GM23338 (cell line): ENCODE results near the gene ZNF853. TPM values are rescaled to one million over a fixed set of nuclear protein-coding genes. Genes with fewer than 3 reads are reported as not detected.

Source experiments
- ATAC-seq: fragments of 200-7000 bp; cut with Tn5 transposase; 3 replicates; pipeline ENCODE4 v1.9.1; 2020
- DNase-seq: peaks from one replicate; pipeline ENCODE4 v3.0.0-alpha.2; 2015; ENCODE audit warnings: low spot score
- H2AFZ ChIP-seq: fragments of 200-600 bp; sonication (generic); 2 replicates; pipeline ENCODE4 v1.8.0; 2016; ENCODE audit warnings: antibody characterized with exemption, mild to moderate bottlenecking, moderate library complexity
- H3F3A ChIP-seq: fragments of 200-600 bp; sonication (generic); replicated peaks from 2 replicates; pipeline ENCODE4 v1.8.0; 2017; ENCODE audit warnings: antibody characterized with exemption, mixed run types, low read depth
- H3K27ac ChIP-seq: fragments of 200-600 bp; sonication (generic); 2 replicates; pipeline ENCODE4 v1.6.1; 2016; ENCODE audit warnings: low read depth
- H3K27me3 ChIP-seq: fragments of 200-600 bp; sonication (generic); 2 replicates; pipeline ENCODE4 v1.8.0; 2016; ENCODE audit warnings: mild to moderate bottlenecking, mixed run types, moderate library complexity; ENCODE audit not compliant: insufficient read depth
- H3K36me3 ChIP-seq: fragments of 200-600 bp; sonication (generic); 2 replicates; pipeline ENCODE4 v1.8.0; 2016; ENCODE audit warnings: mild to moderate bottlenecking; ENCODE audit not compliant: insufficient read depth
- H3K4me1 ChIP-seq: fragments of 200-600 bp; sonication (generic); 2 replicates; pipeline ENCODE4 v1.8.0; 2016; ENCODE audit warnings: mild to moderate bottlenecking, moderate library complexity; ENCODE audit not compliant: insufficient read depth
- H3K4me2 ChIP-seq: fragments of 200-600 bp; sonication (generic); 2 replicates; pipeline ENCODE4 v1.7.1; 2017; ENCODE audit warnings: mixed run types
- H3K4me3 ChIP-seq: fragments of 200-600 bp; sonication (generic); 2 replicates; pipeline ENCODE4 v1.6.1; 2016; ENCODE audit warnings: mixed run types
- H3K79me2 ChIP-seq: fragments of 200-600 bp; sonication (generic); replicated peaks from 2 replicates; pipeline ENCODE4 v1.8.0; 2017; ENCODE audit warnings: mild to moderate bottlenecking; ENCODE audit not compliant: insufficient read depth
- H3K9me2 ChIP-seq: fragments of 200-600 bp; sonication (generic); 2 replicates; pipeline ENCODE4 v1.8.0; 2017; ENCODE audit not compliant: insufficient read depth
- H4K20me1 ChIP-seq: fragments of 200-600 bp; sonication (generic); replicated peaks from 2 replicates; pipeline ENCODE4 v1.8.0; 2017; ENCODE audit warnings: mild to moderate bottlenecking; ENCODE audit not compliant: insufficient read depth
- H3K27ac Mint-ChIP-seq: 2 replicates; pipeline ENCODE4 v1.8.0; 2020; ENCODE audit warnings: inconsistent platforms, mild to moderate bottlenecking, moderate library complexity, mixed read lengths
- H3K27me3 Mint-ChIP-seq: 3 replicates; pipeline ENCODE4 v1.8.0; 2022; ENCODE audit warnings: low read depth, mild to moderate bottlenecking, moderate library complexity, mixed read lengths, inconsistent platforms; ENCODE audit not compliant: insufficient read depth, poor library complexity
- H3K36me3 Mint-ChIP-seq: 3 replicates; pipeline ENCODE4 v1.8.0; 2021; ENCODE audit warnings: low read depth, mild to moderate bottlenecking, inconsistent platforms, moderate library complexity, mixed read lengths
- H3K4me1 Mint-ChIP-seq: 3 replicates; pipeline ENCODE4 v1.8.0; 2020; ENCODE audit warnings: mild to moderate bottlenecking, inconsistent platforms, mixed read lengths
- H3K4me3 Mint-ChIP-seq: 3 replicates; pipeline ENCODE4 v1.8.0; 2021; ENCODE audit warnings: moderate library complexity, mild to moderate bottlenecking, inconsistent platforms, mixed read lengths
- H3K9me3 Mint-ChIP-seq: 3 replicates; pipeline ENCODE4 v1.8.0; 2020; ENCODE audit warnings: moderate library complexity, mild to moderate bottlenecking, inconsistent platforms, mixed read lengths
- CREB1 ChIP-seq: fragments of 250-450 bp; sonication (Bioruptor Pico); IDR thresholded peaks from 2 replicates; pipeline ENCODE4 v1.5.0; 2020; ENCODE audit warnings: low read depth, mild to moderate bottlenecking, moderate library complexity
- EZH2phosphoT487 ChIP-seq: fragments of 200-600 bp; sonication (generic); IDR thresholded peaks from one replicate; pipeline ENCODE4 v1.8.1; 2018; ENCODE audit warnings: antibody characterized with exemption; ENCODE audit not compliant: unreplicated experiment
- ZNF331 ChIP-seq: fragments of 250-450 bp; sonication (Bioruptor Pico); IDR thresholded peaks from 2 replicates; pipeline ENCODE4 v1.5.0; 2020; ENCODE audit warnings: low read depth, mild to moderate bottlenecking, moderate library complexity
- polyA plus RNA-seq: library from polyadenylated mRNA; unstranded; fragments of >200 nt; fragmentation: Nextera tagmentation; extraction: Ambion mirVana; gene quantifications from 2 replicates; pipeline ENCODE4 v1.2.1, GENCODE V29; 2016
- total RNA-seq: library from RNA; depleted of rRNA; stranded (reverse); fragments of >200 nt; shearing (Covaris generic); gene quantifications from 2 replicates; pipeline ENCODE4 v1.2.3, GENCODE V29; 2014
- TF ChIP-seq, protein P1 (sequence below): fragments of 250-450 bp; sonication (Bioruptor Pico); IDR thresholded peaks from 2 replicates; pipeline ENCODE4 v1.5.0; 2020; ENCODE audit warnings: mild to moderate bottlenecking, moderate library complexity
- TF ChIP-seq, protein P2 (sequence below), 2 experiments: fragments of 200-600 bp in 1 of 2; sonication (generic) in 1 of 2; conservative IDR thresholded peaks; 2 replicates each; pipeline versions ENCODE4 v1.5.1 to v1.6.1; 2016 to 2017; ENCODE audit warnings: antibody characterized with exemption in 2 of 2, low read depth in 2 of 2, mild to moderate bottlenecking in 2 of 2, moderate library complexity in 1 of 2
- TF ChIP-seq, protein P3 (sequence below): IDR thresholded peaks from one replicate; pipeline ENCODE4 v1.6.1; 2018; ENCODE audit warnings: antibody characterized with exemption; ENCODE audit not compliant: unreplicated experiment

Gene ZNF853
- total and polyA plus RNA-seq, 2 experiments from 2014 or later, result 0.32 to 8.9 TPM

DNA sequence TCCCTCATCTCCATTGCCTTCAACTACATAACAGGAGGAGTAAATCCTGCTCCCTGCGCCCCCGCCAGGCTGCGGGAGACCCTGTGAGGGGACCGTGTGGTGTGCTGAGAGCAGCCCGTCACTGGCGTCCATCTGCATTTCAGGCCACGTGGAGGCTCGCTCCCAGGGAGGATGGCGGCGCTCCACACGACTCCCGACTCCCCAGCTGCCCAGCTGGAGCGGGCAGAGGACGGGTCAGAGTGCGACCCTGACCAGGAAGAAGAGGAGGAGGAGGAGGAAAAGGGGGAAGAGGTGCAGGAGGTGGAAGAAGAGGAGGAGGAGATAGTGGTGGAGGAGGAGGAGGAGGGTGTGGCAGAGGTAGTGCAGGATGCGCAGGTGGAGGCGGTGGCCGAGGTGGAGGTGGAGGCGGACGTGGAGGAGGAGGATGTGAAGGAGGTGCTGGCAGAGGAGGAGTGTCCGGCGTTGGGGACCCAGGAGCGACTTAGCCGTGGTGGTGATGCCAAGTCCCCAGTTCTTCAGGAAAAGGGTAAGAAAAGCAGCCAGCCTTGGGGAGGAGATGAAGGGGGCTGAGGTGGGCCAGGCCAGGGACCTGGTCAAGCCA is 26.9 kb downstream of the ZNF853 start (continued):
- TF ChIP-seq, protein P1, sequence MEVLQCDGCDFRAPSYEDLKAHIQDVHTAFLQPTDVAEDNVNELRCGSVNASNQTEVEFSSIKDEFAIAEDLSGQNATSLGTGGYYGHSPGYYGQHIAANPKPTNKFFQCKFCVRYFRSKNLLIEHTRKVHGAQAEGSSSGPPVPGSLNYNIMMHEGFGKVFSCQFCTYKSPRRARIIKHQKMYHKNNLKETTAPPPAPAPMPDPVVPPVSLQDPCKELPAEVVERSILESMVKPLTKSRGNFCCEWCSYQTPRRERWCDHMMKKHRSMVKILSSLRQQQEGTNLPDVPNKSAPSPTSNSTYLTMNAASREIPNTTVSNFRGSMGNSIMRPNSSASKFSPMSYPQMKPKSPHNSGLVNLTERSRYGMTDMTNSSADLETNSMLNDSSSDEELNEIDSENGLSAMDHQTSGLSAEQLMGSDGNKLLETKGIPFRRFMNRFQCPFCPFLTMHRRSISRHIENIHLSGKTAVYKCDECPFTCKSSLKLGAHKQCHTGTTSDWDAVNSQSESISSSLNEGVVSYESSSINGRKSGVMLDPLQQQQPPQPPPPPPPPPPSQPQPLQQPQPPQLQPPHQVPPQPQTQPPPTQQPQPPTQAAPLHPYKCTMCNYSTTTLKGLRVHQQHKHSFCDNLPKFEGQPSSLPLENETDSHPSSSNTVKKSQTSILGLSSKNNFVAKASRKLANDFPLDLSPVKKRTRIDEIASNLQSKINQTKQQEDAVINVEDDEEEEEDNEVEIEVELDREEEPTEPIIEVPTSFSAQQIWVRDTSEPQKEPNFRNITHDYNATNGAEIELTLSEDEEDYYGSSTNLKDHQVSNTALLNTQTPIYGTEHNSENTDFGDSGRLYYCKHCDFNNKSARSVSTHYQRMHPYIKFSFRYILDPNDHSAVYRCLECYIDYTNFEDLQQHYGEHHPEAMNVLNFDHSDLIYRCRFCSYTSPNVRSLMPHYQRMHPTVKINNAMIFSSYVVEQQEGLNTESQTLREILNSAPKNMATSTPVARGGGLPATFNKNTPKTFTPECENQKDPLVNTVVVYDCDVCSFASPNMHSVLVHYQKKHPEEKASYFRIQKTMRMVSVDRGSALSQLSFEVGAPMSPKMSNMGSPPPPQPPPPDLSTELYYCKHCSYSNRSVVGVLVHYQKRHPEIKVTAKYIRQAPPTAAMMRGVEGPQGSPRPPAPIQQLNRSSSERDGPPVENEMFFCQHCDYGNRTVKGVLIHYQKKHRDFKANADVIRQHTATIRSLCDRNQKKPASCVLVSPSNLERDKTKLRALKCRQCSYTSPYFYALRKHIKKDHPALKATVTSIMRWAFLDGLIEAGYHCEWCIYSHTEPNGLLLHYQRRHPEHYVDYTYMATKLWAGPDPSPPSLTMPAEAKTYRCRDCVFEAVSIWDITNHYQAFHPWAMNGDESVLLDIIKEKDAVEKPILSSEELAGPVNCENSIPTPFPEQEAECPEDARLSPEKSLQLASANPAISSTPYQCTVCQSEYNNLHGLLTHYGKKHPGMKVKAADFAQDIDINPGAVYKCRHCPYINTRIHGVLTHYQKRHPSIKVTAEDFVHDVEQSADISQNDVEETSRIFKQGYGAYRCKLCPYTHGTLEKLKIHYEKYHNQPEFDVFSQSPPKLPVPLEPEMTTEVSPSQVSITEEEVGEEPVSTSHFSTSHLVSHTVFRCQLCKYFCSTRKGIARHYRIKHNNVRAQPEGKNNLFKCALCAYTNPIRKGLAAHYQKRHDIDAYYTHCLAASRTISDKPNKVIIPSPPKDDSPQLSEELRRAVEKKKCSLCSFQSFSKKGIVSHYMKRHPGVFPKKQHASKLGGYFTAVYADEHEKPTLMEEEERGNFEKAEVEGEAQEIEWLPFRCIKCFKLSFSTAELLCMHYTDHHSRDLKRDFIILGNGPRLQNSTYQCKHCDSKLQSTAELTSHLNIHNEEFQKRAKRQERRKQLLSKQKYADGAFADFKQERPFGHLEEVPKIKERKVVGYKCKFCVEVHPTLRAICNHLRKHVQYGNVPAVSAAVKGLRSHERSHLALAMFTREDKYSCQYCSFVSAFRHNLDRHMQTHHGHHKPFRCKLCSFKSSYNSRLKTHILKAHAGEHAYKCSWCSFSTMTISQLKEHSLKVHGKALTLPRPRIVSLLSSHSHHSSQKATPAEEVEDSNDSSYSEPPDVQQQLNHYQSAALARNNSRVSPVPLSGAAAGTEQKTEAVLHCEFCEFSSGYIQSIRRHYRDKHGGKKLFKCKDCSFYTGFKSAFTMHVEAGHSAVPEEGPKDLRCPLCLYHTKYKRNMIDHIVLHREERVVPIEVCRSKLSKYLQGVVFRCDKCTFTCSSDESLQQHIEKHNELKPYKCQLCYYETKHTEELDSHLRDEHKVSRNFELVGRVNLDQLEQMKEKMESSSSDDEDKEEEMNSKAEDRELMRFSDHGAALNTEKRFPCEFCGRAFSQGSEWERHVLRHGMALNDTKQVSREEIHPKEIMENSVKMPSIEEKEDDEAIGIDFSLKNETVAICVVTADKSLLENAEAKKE (CRISPR knock-in tag), result no peak

DNA sequence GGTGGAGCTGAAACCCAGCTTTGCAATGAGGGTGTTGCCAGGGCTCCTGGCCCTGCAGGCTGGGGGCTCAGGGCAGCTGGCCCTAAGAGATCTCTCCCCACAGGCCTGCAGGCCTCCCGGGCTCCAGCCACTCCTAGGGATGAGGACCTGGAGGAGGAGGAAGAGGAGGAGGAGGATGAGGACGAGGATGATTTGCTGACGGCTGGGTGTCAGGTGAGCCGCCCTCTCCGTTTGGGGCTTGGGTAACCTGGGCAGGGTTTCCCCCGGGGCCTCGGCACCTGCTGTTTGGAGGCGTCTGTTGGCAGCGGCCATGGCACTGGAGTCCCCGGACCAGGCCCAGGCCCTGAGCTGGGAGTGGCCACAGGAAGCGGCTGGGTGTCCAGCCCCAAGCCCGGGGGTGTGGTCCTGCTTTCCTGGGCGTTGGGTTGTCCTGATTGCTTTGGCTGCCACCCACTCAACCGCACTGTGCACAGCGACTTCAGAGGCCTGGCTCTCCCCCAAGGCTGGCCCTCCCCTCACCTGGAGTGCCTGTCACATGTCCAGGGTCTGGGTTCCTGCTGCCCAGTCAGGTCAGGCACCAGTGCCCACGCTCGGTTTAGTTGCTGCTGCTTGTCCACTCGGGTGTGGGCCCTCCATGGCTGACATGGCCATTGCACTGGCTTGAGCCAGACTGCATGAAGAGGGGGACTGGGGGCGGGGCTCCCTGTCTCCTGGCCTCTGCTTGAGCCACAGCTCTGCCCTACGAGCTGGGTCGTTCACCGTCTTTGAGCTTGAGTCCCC is 27.6 kb downstream of the ZNF853 start:
- H3K36me3 ChIP-seq, result no peaks in the 10 kb centered on the region
- H3K9me2 ChIP-seq, result no peaks in the 10 kb centered on the region
- H3K4me1 Mint-ChIP-seq, result peaks cover 16% of the 10 kb centered on the region; the same call in 2 of the 3 replicates
- H3K27ac ChIP-seq, result no peak overlapping the region
- no peak overlapping the region for H3K4me2 ChIP-seq
- ATAC-seq (no peak), DNase-seq (no peak)
- no peak overlapping the region for H3K4me3 ChIP-seq
- no peaks in the 10 kb centered on the region for H3K79me2 ChIP-seq
- no peak overlapping the region for H3K27ac Mint-ChIP-seq
- H3F3A ChIP-seq, result no peaks in the 10 kb centered on the region
- H3K4me3 Mint-ChIP-seq, result no peak overlapping the region
- H3K27me3 ChIP-seq, result no peaks in the 10 kb centered on the region
- no peaks in the 10 kb centered on the region for H3K9me3 Mint-ChIP-seq
- peaks cover 9% of the 10 kb centered on the region for H3K36me3 Mint-ChIP-seq
- H3K27me3 Mint-ChIP-seq, result peaks cover 20% of the 10 kb centered on the region
- H2AFZ ChIP-seq, result no peak overlapping the region
- no peaks in the 10 kb centered on the region; the same call in 1 of the 2 replicates for H3K4me1 ChIP-seq
- no peaks in the 10 kb centered on the region; the same call in 1 of the 2 replicates for H4K20me1 ChIP-seq
- TF ChIP-seq, protein P2, sequence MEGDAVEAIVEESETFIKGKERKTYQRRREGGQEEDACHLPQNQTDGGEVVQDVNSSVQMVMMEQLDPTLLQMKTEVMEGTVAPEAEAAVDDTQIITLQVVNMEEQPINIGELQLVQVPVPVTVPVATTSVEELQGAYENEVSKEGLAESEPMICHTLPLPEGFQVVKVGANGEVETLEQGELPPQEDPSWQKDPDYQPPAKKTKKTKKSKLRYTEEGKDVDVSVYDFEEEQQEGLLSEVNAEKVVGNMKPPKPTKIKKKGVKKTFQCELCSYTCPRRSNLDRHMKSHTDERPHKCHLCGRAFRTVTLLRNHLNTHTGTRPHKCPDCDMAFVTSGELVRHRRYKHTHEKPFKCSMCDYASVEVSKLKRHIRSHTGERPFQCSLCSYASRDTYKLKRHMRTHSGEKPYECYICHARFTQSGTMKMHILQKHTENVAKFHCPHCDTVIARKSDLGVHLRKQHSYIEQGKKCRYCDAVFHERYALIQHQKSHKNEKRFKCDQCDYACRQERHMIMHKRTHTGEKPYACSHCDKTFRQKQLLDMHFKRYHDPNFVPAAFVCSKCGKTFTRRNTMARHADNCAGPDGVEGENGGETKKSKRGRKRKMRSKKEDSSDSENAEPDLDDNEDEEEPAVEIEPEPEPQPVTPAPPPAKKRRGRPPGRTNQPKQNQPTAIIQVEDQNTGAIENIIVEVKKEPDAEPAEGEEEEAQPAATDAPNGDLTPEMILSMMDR (conservative IDR thresholded peaks at IDR 0.05; ENCODE audit: low read depth in 2 of 2), result no peak
- TF ChIP-seq EZH2phosphoT487, result no peak
- TF ChIP-seq ZNF331 (CRISPR knock-in tag), result no peak
- TF ChIP-seq, protein P3, sequence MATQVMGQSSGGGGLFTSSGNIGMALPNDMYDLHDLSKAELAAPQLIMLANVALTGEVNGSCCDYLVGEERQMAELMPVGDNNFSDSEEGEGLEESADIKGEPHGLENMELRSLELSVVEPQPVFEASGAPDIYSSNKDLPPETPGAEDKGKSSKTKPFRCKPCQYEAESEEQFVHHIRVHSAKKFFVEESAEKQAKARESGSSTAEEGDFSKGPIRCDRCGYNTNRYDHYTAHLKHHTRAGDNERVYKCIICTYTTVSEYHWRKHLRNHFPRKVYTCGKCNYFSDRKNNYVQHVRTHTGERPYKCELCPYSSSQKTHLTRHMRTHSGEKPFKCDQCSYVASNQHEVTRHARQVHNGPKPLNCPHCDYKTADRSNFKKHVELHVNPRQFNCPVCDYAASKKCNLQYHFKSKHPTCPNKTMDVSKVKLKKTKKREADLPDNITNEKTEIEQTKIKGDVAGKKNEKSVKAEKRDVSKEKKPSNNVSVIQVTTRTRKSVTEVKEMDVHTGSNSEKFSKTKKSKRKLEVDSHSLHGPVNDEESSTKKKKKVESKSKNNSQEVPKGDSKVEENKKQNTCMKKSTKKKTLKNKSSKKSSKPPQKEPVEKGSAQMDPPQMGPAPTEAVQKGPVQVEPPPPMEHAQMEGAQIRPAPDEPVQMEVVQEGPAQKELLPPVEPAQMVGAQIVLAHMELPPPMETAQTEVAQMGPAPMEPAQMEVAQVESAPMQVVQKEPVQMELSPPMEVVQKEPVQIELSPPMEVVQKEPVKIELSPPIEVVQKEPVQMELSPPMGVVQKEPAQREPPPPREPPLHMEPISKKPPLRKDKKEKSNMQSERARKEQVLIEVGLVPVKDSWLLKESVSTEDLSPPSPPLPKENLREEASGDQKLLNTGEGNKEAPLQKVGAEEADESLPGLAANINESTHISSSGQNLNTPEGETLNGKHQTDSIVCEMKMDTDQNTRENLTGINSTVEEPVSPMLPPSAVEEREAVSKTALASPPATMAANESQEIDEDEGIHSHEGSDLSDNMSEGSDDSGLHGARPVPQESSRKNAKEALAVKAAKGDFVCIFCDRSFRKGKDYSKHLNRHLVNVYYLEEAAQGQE, result no peak
- no peak for TF ChIP-seq CREB1 (CRISPR knock-in tag)
